NCI-H510A (cell line): Measurements from ENCODE around the gene ALK.
"Not testable (repeated sequence)": the region's sequence is repeated elsewhere in the genome, so short reads cannot be mapped to it uniquely, and the experiment has no call there.

Experiments used
- DNase-seq: peaks from one replicate; lab custom pipeline; 2025; lab: John Stamatoyannopoulos, UW

Gene ALK

GRCh38 chr2:29275186-29275585 is 646.2 kb downstream of the ALK start:
- DNase-seq = no peak

- no peak for DNase-seq
Observed at GRCh38 chr2:29273685-29274611, 647.4 kb downstream of the ALK start.

- no peak for DNase-seq
Observed at GRCh38 chr2:29273004-29273684, 648.2 kb downstream of the ALK start.

- DNase-seq = no peak
Observed at GRCh38 chr2:29272311-29272710, 649.1 kb downstream of the ALK start.

GRCh38 chr2:29270701-29271121 is 650.7 kb downstream of the ALK start:
- no peak for DNase-seq

- no peak for DNase-seq
Observed at GRCh38 chr2:29269765-29270109, 651.6 kb downstream of the ALK start.

GRCh38 chr2:29269095-29269764 is 652.2 kb downstream of the ALK start:
- DNase-seq = no peak

GRCh38 chr2:29267720-29268119 is 653.7 kb downstream of the ALK start:
- DNase-seq = no peak

- DNase-seq = no peak
Observed at GRCh38 chr2:29263886-29264285, 657.5 kb downstream of the ALK start.

GRCh38 chr2:29262681-29263260 is 658.6 kb downstream of the ALK start:
- no peak for DNase-seq

GRCh38 chr2:29261003-29261402 is 660.4 kb downstream of the ALK start:
- no peak for DNase-seq

- DNase-seq = no peak
Observed at GRCh38 chr2:29260142-29260772, 661.1 kb downstream of the ALK start.

GRCh38 chr2:29259221-29259620 is 662.2 kb downstream of the ALK start:
- no peak for DNase-seq

- DNase-seq = no peak
Observed at GRCh38 chr2:29255004-29255403, 666.4 kb downstream of the ALK start.

- DNase-seq = not testable (repeated sequence)
Observed at GRCh38 chr2:29253495-29254275, 667.7 kb downstream of the ALK start.

GRCh38 chr2:29253026-29253425 is 668.4 kb downstream of the ALK start:
- DNase-seq = no peak

GRCh38 chr2:29251406-29251805 is 670.0 kb downstream of the ALK start:
- no peak for DNase-seq

GRCh38 chr2:29250977-29251376 is 670.4 kb downstream of the ALK start:
- DNase-seq = no peak

- DNase-seq = no peak
Observed at GRCh38 chr2:29249666-29250253, 671.6 kb downstream of the ALK start.

- no peak for DNase-seq
Observed at GRCh38 chr2:29247336-29247914, 674.0 kb downstream of the ALK start.
